DMS 273 (cell line): ENCODE data around the gene RWDD1.
"Not testable (repeated sequence)": the region's sequence is repeated elsewhere in the genome, so short reads cannot be mapped to it uniquely, and the experiment has no call there.

Experiments
- DNase-seq: peaks from one replicate; lab custom pipeline; 2025; ENCODE audit not compliant: unreplicated experiment; lab: John Stamatoyannopoulos, UW

RWDD1 gene

GRCh38 chr6:116560130-116560529, 11.2 kb upstream of the RWDD1 start:
- no peak for DNase-seq

GRCh38 chr6:116561377-116562018, 9.8 kb upstream of the RWDD1 start:
- peak; percentile 83 for DNase-seq

- no peak for DNase-seq
Measured at GRCh38 chr6:116562019-116562403, 9.3 kb upstream of the RWDD1 start.

- no peak for DNase-seq
Measured at GRCh38 chr6:116562614-116563013, 8.7 kb upstream of the RWDD1 start.

- DNase-seq: no peak
Measured at GRCh38 chr6:116563830-116564229, 7.5 kb upstream of the RWDD1 start.

- no peak for DNase-seq
Measured at GRCh38 chr6:116564311-116564710, 7.0 kb upstream of the RWDD1 start.

- DNase-seq: peak; percentile 28
Measured at GRCh38 chr6:116564921-116565872, 6.1 kb upstream of the RWDD1 start.

GRCh38 chr6:116568111-116568510, 3.2 kb upstream of the RWDD1 start:
- no peak for DNase-seq

- DNase-seq: no peak
Measured at GRCh38 chr6:116568821-116569755, 2.2 kb upstream of the RWDD1 start.

- no peak for DNase-seq
Measured at GRCh38 chr6:116571683-116572000, 338 bp downstream of the RWDD1 start.

GRCh38 chr6:116572162-116572561, 858 bp downstream of the RWDD1 start:
- DNase-seq: peak; percentile 59

GRCh38 chr6:116575227-116575626, 3.9 kb downstream of the RWDD1 start:
- no peak for DNase-seq

- DNase-seq: no peak
Measured at GRCh38 chr6:116577486-116577885, 6.2 kb downstream of the RWDD1 start.

GRCh38 chr6:116578335-116578734, 7.0 kb downstream of the RWDD1 start:
- no peak for DNase-seq

GRCh38 chr6:116579143-116579542, 7.8 kb downstream of the RWDD1 start:
- no peak for DNase-seq

GRCh38 chr6:116580198-116580597, 8.9 kb downstream of the RWDD1 start:
- no peak for DNase-seq

- DNase-seq: no peak
Measured at GRCh38 chr6:116586276-116586675, 15.0 kb downstream of the RWDD1 start.

- no peak for DNase-seq
Measured at GRCh38 chr6:116586738-116587137, 15.4 kb downstream of the RWDD1 start.

- no peak for DNase-seq
Measured at GRCh38 chr6:116595247-116595646, 23.9 kb downstream of the RWDD1 start.

GRCh38 chr6:116596815-116597214, 25.5 kb downstream of the RWDD1 start:
- DNase-seq: no peak

- not testable (repeated sequence) for DNase-seq
Measured at GRCh38 chr6:116603916-116604315, 32.6 kb downstream of the RWDD1 start.
